Measurements from ENCODE around the gene RCE1.

- no peak for TF ChIP-seq EZH2 (IDR thresholded peaks at IDR 0.05; ENCODE audit: borderline replicate concordance, low read depth, low read length, severe bottlenecking)
- TF ChIP-seq, protein P1, sequence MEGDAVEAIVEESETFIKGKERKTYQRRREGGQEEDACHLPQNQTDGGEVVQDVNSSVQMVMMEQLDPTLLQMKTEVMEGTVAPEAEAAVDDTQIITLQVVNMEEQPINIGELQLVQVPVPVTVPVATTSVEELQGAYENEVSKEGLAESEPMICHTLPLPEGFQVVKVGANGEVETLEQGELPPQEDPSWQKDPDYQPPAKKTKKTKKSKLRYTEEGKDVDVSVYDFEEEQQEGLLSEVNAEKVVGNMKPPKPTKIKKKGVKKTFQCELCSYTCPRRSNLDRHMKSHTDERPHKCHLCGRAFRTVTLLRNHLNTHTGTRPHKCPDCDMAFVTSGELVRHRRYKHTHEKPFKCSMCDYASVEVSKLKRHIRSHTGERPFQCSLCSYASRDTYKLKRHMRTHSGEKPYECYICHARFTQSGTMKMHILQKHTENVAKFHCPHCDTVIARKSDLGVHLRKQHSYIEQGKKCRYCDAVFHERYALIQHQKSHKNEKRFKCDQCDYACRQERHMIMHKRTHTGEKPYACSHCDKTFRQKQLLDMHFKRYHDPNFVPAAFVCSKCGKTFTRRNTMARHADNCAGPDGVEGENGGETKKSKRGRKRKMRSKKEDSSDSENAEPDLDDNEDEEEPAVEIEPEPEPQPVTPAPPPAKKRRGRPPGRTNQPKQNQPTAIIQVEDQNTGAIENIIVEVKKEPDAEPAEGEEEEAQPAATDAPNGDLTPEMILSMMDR (IDR thresholded peaks at IDR 0.05; ENCODE audit: borderline replicate concordance, extremely low read depth, low read length, poor library complexity, severe bottlenecking), result no peak
Measured at GRCh38 chr11:66815646-66816045, 27.6 kb upstream of the RCE1 start.

Data from DND-41 (cell line).